GM13976 (cell line): ENCODE data around the gene SLX4.

Experiments
- DNase-seq: peaks from one replicate; pipeline ENCODE4 v3.0.0; 2012; ENCODE audit warnings: low spot score
- in situ Hi-C: fragments of 300-500 bp; cut with MboI; formaldehyde crosslinking; loops from one replicate; pipeline ENCODE4 v1.12.0; 2022; ENCODE audit warnings: low sequenced_read_pairs, mixed read lengths, inconsistent platforms; ENCODE audit not compliant: unreplicated experiment
- TF ChIP-seq, protein P1 (sequence below): IDR thresholded peaks from 2 replicates; pipeline ENCODE4 v1.5.1; 2012; ENCODE audit warnings: borderline replicate concordance, mild to moderate bottlenecking; ENCODE audit not compliant: insufficient read depth; ENCODE audit errors: extremely low read depth, missing control alignments, control extremely low read depth

Gene SLX4

GRCh38 chr16:3599121-3599520 is 12.3 kb downstream of the SLX4 start:
- TF ChIP-seq, protein P1, sequence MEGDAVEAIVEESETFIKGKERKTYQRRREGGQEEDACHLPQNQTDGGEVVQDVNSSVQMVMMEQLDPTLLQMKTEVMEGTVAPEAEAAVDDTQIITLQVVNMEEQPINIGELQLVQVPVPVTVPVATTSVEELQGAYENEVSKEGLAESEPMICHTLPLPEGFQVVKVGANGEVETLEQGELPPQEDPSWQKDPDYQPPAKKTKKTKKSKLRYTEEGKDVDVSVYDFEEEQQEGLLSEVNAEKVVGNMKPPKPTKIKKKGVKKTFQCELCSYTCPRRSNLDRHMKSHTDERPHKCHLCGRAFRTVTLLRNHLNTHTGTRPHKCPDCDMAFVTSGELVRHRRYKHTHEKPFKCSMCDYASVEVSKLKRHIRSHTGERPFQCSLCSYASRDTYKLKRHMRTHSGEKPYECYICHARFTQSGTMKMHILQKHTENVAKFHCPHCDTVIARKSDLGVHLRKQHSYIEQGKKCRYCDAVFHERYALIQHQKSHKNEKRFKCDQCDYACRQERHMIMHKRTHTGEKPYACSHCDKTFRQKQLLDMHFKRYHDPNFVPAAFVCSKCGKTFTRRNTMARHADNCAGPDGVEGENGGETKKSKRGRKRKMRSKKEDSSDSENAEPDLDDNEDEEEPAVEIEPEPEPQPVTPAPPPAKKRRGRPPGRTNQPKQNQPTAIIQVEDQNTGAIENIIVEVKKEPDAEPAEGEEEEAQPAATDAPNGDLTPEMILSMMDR, result no peak
- no peak for DNase-seq
- in situ Hi-C loops, result loop anchor here (10.0 kb wide), 1 partner anchor 56 kb away; the partner anchor contains the start of gene DNASE1

DNA sequence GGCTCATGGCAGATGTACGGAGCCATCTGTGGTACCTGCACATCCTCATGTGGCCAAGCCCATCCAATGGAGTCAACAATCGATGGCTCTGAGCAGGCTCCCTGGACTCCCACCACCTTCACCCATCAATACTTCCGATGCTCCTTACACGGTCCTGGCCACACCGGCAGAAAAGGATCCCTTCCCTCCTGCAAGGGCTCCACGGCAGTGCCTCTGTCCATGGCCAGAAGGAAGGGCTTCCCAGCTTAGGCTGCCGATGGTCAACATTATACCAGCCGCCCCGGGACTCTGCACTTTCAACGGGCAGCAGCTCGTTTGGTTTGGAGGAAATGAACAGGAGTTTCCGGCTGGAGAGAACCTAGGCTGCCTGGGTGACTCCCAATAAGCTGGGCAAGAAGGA is 13.2 kb downstream of the SLX4 start:
- TF ChIP-seq, protein P1, result no peak
- no peak for DNase-seq
- in situ Hi-C loops, result loop anchor here (10.0 kb wide), 1 partner anchor 57 kb away; the partner anchor contains the start of gene DNASE1

GRCh38 chr16:3597676-3598075 is 13.7 kb downstream of the SLX4 start:
- DNase-seq, result no peak
- in situ Hi-C loops, result loop anchor here (10.0 kb wide), 1 partner anchor 57 kb away; the partner anchor contains the start of gene DNASE1

GRCh38 chr16:3597226-3597625 is 14.2 kb downstream of the SLX4 start:
- DNase-seq, result no peak
- TF ChIP-seq, protein P1, result no peak
- in situ Hi-C loops, result loop anchor here (10.0 kb wide), 1 partner anchor 58 kb away; the partner anchor contains the start of gene DNASE1

More at GRCh38 chr16:3597676-3598075, 13.7 kb downstream of the SLX4 start:
- TF ChIP-seq, protein P1, result no peak

GRCh38 chr16:3596101-3596861 is 15.1 kb downstream of the SLX4 start:
- DNase-seq, result no peak
- in situ Hi-C loops, result loop anchor here (10.0 kb wide), 1 partner anchor 59 kb away; the partner anchor contains the start of gene DNASE1
- TF ChIP-seq, protein P1, result no peak

DNA sequence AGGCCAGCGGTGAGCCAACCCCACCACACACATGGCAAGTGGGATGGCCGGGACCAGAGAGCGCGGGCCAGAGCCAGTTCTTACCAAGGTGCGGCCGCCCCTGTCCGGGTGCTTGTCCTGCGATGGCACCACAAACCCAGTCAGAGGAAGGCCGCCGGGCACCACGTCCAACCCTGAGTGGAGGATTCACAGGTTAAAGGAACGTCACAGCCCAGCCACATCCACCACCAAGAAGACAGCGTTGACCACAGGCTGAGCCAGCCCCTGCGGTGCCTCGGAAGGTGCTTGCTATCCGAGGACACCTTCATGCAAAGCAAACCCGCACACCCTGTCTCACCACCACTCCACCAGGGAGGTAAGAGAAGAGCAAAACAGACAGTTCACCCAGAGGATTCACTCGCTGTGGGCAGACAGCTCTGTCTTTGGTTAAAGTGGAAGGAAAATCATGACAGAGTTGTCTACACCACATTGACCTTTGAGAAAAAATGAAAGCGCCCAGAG is 15.8 kb downstream of the SLX4 start:
- no peak for DNase-seq
- in situ Hi-C loops, result loop anchor here (10.0 kb wide), 1 partner anchor 59 kb away; the partner anchor contains the start of gene DNASE1
- TF ChIP-seq, protein P1, result no peak
